Measurements from ENCODE around the gene IDE. TPM values are rescaled to one million over a fixed set of nuclear protein-coding genes. Genes with fewer than 3 reads are reported as not detected.
"Not testable (repeated sequence)": the region's sequence is repeated elsewhere in the genome, so short reads cannot be mapped to it uniquely, and the experiment has no call there.

IDE gene
- total RNA-seq, 1 donor, result 56.6 TPM

- DNase-seq (ENCODE audit: low read depth), result no peak
- H3K4me3 ChIP-seq (ENCODE audit: low read depth, low read length), result no peak overlapping the region
- no peak for TF ChIP-seq CTCF (IDR thresholded peaks at IDR 0.05; ENCODE audit: insufficient read depth, low read depth, low read length)
Measured at GRCh38 chr10:92479547-92479946, 94.3 kb downstream of the IDE start.

DNA sequence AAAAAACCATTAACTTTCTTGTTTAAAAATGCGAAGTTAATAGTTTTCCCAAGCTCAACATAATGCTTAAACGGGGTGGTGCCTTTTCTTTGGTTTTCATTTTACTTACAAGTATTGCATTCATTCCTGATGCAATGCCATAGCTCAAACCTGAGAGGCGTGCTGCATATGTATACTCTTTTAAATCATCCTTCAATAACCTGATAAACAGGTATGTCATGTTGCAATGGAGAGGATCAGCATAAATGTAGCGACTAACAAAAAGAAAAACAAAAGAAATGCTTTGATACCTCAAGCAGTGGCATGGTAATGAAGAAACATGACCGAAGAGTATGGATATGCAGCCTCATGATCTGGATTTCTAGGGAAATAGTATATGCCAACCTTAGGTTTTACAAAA lies 95.4 kb downstream of the IDE start:
- no peak for TF ChIP-seq CTCF (IDR thresholded peaks at IDR 0.05; ENCODE audit: insufficient read depth, low read depth, low read length)
- H3K4me3 ChIP-seq (ENCODE audit: low read depth, low read length), result no peak overlapping the region
- DNase-seq (ENCODE audit: low read depth), result no peak

- no peak for DNase-seq (ENCODE audit: low read depth)
- no peak overlapping the region for H3K4me3 ChIP-seq (ENCODE audit: low read depth, low read length)
- TF ChIP-seq CTCF (IDR thresholded peaks at IDR 0.05; ENCODE audit: insufficient read depth, low read depth, low read length), result no peak
Measured at GRCh38 chr10:92475357-92475868, 98.5 kb downstream of the IDE start.

DNA sequence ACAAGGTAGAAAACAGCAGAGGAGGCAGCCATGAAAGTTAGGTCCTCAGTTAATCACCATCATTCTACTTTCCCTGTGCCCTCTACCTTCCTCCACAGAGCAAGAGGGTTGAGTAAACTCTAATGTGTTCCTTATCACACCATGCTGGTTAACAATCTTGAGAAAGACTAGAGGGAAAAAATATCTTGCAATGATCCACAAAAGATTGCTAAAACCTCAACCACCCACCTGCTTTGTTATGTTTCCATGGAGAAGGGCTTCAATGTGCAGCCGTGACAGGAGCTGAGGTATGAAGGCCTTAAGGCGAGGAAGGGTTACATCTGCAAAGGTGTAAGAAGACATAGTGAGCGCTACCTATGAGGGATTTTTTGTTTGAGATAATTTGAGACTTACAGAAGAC lies 103.9 kb downstream of the IDE start:
- H3K4me3 ChIP-seq (ENCODE audit: low read depth, low read length), result no peak overlapping the region
- TF ChIP-seq CTCF (IDR thresholded peaks at IDR 0.05; ENCODE audit: insufficient read depth, low read depth, low read length), result no peak
- no peak for DNase-seq (ENCODE audit: low read depth)

- no peak overlapping the region for H3K4me3 ChIP-seq (ENCODE audit: low read depth, low read length)
- no peak for DNase-seq (ENCODE audit: low read depth)
- no peak for TF ChIP-seq CTCF (IDR thresholded peaks at IDR 0.05; ENCODE audit: insufficient read depth, low read depth, low read length)
Measured at GRCh38 chr10:92464364-92464763, 109.5 kb downstream of the IDE start.

GRCh38 chr10:92463582-92463981 lies 110.3 kb downstream of the IDE start:
- no peak overlapping the region for H3K4me3 ChIP-seq (ENCODE audit: low read depth, low read length)
- TF ChIP-seq CTCF (IDR thresholded peaks at IDR 0.05; ENCODE audit: insufficient read depth, low read depth, low read length), result no peak
- no peak for DNase-seq (ENCODE audit: low read depth)

DNA sequence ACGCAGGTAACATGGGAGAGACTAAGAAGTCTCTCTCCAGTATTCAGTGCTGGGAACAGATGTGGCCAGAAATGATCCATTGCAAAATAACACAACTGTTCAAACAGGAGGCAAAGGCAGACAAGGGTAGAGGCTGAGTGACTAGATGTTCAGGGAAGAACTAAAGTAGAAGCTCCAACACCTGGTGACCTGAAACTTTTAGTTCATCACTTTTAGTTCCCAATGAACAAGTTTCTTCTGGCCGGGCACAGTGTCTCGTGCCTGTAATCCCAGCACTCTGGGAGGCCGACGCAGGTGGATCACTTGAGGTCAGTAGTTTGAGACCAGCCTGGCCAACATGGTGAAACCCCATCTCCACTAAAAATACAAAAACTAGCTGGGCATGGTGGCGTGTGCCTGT lies 118.9 kb downstream of the IDE start:
- H3K4me3 ChIP-seq (ENCODE audit: low read depth, low read length); DNase-seq (ENCODE audit: low read depth): not testable (repeated sequence)
